Skeletal muscle cell (primary cell): ENCODE measurements around the gene TEX101.
"Not testable (repeated sequence)": the region's sequence is repeated elsewhere in the genome, so short reads cannot be mapped to it uniquely, and the experiment has no call there.

ENCODE experiments used
- DNase-seq: peaks from one replicate; pipeline ENCODE4 v3.0.0-alpha.2; 2010; ENCODE audit warnings: low read depth
- H3K4me3 ChIP-seq: 2 replicates; pipeline ENCODE4 v1.5.1; 2011; ENCODE audit warnings: low read depth, mild to moderate bottlenecking, control low read depth, low read length, moderate library complexity

The TEX101 gene

DNA sequence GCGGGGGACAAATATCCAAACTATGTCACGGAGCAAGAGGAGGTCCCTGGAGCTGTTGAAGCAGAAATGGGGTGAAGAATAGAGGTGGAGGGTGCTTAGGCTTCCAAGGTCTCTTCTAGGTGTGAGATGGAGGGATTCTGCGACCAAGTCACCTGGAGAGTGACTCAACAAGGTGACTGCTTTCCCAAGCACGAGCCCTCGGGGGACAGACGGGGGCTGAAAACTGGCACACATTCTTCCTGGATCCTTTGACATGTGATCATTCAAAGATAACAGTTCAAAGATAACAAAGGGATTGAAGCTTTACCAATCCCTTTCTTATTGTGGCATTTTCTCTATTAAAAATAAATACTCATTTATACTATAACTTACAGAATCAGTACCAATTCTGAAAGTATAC lies 2.2 kb upstream of the TEX101 start:
- H3K4me3 ChIP-seq: no peak overlapping the region
- no peak for DNase-seq

DNA sequence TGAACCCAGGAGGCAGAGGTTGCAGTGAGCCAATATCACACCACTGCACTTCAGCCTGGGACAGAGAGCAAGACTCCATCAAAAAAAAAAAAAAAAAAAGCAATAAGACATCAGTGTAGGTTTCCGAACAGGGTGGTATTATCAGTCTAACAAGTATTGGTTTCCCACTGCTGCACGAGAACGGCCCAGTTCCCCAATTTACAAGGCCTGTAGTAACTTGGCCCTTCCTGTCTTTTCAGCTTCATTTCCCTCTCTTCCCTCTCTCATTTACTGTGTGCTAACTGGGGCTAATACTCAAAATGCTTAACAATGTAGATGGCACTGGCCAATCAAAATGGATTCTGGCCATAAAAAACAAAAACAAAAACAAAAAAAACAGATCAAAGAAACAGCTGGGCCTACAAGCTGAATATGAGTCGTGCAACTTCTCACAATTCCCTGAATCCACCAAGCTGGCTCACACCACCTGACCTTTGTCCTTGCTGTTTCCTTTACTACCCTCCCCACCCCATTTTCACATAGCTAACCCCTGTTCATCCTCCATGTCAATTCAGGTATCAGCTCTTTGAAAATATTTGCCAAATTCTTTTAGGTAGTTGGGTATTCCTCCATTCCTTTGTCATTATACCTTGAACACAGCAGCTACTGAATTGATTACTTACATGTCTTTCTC lies 2.4 kb downstream of the TEX101 start:
- H3K4me3 ChIP-seq: no peak overlapping the region
- DNase-seq: no peak

- no peak for DNase-seq
- H3K4me3 ChIP-seq: no peak overlapping the region
Measured at GRCh38 chr19:43420954-43421353, 6.3 kb downstream of the TEX101 start.

- DNase-seq: no peak
- H3K4me3 ChIP-seq: no peak overlapping the region
Measured at GRCh38 chr19:43422000-43422688, 7.5 kb downstream of the TEX101 start.

- no peak for DNase-seq
Measured at GRCh38 chr19:43422689-43423066, 8.0 kb downstream of the TEX101 start.

GRCh38 chr19:43423779-43424178 lies 9.1 kb downstream of the TEX101 start:
- DNase-seq: no peak
- H3K4me3 ChIP-seq: no peak overlapping the region

More at GRCh38 chr19:43422689-43423066, 8.0 kb downstream of the TEX101 start:
- H3K4me3 ChIP-seq: no peak overlapping the region

GRCh38 chr19:43425567-43426392 lies 11.1 kb downstream of the TEX101 start:
- no peak for DNase-seq
- no peak overlapping the region for H3K4me3 ChIP-seq

GRCh38 chr19:43429395-43429794 lies 14.7 kb downstream of the TEX101 start:
- H3K4me3 ChIP-seq: no peak overlapping the region
- DNase-seq: no peak

DNA sequence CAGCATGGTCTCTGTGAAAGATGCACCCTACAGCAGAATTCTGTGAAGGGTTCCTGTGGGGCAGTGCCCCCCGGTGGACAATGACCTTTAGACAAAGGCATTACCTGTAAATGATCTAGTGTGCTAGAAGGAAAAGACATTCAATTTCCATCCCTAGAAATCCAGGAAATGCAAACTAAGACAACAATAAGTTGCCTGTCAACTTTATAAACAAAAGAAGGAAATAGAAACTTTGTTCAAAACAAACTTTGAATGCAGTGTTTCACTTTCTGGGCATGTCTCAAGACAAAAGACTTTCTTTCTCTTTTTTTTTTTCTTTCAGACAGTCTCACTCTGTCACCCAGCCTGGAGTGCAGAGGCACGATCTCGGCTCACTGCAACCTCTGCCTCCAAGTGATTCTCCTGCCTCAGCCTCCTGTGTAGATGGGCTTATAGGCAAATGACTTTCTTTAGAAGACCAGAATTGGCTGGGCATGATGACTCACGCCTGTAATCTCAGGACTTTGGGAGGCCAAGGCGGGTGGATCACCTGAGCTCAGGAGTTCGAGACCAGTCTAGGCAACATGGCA lies 15.5 kb downstream of the TEX101 start:
- no peak overlapping the region for H3K4me3 ChIP-seq
- DNase-seq: no peak

- DNase-seq: no peak
- no peak overlapping the region for H3K4me3 ChIP-seq
Measured at GRCh38 chr19:43430976-43431375, 16.3 kb downstream of the TEX101 start.

DNA sequence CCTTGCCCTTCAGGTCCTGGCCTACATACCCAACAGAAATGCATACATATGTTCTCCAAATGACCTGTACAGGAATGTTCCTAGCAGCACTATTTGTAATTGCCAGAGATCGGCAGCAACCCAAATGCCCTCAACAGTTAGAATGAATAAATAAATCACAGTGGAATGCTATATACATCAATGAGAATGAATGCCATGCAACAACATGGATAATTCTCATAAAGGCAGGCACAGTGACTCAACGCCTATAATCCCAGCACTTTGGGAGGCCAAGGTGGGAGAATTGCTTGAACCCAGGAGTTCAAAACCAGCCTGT lies 18.6 kb downstream of the TEX101 start:
- no peak for DNase-seq

DNA sequence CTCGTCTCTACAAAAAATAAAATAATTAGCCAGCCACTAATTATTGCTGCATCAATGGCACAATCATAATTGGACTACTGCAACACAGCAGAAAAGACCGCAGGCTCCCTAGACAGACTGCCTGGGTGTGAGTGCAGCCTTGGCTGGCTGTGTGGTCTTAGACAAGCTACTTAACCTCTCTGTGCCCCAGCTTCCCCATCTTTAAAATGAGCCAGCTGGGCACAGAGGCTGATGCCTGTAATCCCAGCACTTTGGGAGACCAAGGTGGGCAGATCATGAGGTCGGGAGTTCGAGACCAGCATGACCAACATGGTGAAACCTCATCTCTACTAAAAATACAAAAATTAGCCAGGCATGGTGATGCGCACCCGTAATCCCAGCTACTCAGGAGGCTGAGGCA lies 19.0 kb downstream of the TEX101 start:
- no peak overlapping the region for H3K4me3 ChIP-seq
- DNase-seq: no peak

More for the DNA sequence above, 18.6 kb downstream of the TEX101 start:
- H3K4me3 ChIP-seq: no peak overlapping the region

DNA sequence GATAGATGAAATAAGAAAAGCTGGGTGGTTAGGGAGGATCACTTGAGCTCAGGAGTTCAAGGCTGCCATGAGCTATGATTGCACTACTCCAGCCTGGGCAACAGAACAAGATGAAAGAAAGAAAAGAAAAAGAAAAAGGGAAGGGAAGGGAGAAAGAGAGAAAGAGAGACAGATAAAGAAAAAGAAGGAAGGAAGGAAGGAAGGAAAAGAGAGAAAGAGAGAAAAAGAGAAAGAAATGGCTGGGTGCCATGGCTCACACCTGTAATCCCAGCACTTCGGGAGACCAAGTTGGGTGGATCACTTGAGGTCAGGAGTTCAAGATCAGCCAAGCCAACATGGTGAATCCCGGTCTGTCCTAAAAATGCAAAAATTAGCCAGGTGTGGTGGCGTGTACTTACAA lies 21.1 kb downstream of the TEX101 start:
- H3K4me3 ChIP-seq: no peak overlapping the region
- DNase-seq: no peak

- H3K4me3 ChIP-seq, DNase-seq: not testable (repeated sequence)
Measured at GRCh38 chr19:43437284-43437683, 22.6 kb downstream of the TEX101 start.

DNA sequence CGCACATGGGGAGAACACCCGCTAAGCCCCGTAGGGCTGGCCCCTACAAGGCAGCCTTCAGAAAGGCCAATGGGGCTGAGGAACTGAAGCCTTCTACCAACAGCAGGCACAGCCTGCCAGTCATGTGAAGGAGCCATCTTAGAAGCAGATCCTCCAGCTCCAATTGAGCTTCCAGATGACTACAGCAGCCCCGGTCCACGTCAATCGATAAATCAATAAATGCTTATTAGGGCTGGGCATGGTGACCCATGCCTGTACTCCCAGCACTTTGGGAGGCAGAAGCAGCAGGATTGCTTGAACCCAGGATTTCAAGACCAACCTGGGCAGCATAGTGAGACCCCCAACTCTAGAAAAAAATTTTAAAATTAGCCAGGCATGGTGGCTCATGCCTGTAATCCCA lies 23.0 kb downstream of the TEX101 start:
- H3K4me3 ChIP-seq: no peak overlapping the region
- no peak for DNase-seq

GRCh38 chr19:43438291-43439031 lies 23.8 kb downstream of the TEX101 start:
- peak; percentile 23 for DNase-seq
- no peak overlapping the region for H3K4me3 ChIP-seq

DNA sequence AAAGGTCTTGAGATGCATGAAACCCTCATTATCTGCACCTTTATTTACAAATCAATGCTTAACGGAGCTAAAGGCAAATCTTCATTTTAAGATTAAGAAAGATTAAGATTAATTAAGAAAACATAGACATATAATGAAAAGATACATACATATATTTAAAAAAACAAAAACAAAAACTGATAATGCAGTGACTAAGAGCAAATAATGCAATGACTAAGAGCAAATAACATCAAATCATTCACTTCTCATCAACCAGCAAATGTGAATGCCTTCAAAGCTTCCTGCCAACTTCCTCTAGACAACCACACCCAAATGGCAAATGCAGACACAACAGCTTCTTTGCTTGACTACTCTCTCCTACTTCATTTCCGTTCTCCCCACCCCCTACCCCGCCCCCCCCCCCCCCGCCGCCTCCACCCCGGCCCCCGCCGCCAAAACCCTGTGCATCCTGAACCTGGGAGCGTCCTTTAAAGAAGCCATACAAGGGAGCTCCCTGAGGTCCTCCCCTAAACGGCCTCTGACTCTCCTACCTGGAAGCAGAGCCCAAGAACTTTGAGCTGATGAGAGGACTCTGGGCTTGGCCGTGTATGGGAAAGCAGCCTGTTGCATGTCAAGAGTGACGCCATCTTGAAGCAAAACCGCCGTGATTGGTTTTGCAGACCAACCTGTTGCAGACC lies 24.5 kb downstream of the TEX101 start:
- no peak overlapping the region for H3K4me3 ChIP-seq
- DNase-seq: no peak

- H3K4me3 ChIP-seq: no peak overlapping the region
- no peak for DNase-seq
Measured at GRCh38 chr19:43439709-43440063, 25.0 kb downstream of the TEX101 start.

GRCh38 chr19:43441716-43442115 lies 27.0 kb downstream of the TEX101 start:
- no peak for DNase-seq
- no peak overlapping the region for H3K4me3 ChIP-seq
